HG02870 (cell line): ENCODE results near the gene PCYOX1L.
A peak's percentile ranks its signal among the peaks of the same experiment; 100 is the strongest.

ENCODE experiments used
- ATAC-seq: cut with Tn5 transposase; IDR thresholded peaks from one replicate; pipeline ENCODE4 v1.9.1; 2021; ENCODE audit warnings: mild to moderate bottlenecking, moderate library complexity; ENCODE audit not compliant: unreplicated experiment

Gene PCYOX1L

GRCh38 chr5:149366169-149366729, 8.4 kb downstream of the PCYOX1L start:
- no peak for ATAC-seq

- peak; percentile 56 for ATAC-seq
Measured at GRCh38 chr5:149367249-149367971, 9.6 kb downstream of the PCYOX1L start.

- ATAC-seq, result no peak
Measured at GRCh38 chr5:149367972-149368645, 10.3 kb downstream of the PCYOX1L start.

- ATAC-seq, result no peak
Measured at GRCh38 chr5:149370878-149371277, 13.0 kb downstream of the PCYOX1L start.

- peak; percentile 78 for ATAC-seq
Measured at GRCh38 chr5:149371296-149371962, 13.6 kb downstream of the PCYOX1L start.

- ATAC-seq, result no peak
Measured at GRCh38 chr5:149372076-149372795, 14.4 kb downstream of the PCYOX1L start.

GRCh38 chr5:149372932-149373331, 15.1 kb downstream of the PCYOX1L start:
- ATAC-seq, result no peak

- no peak for ATAC-seq
Measured at GRCh38 chr5:149374303-149374702, 16.5 kb downstream of the PCYOX1L start.

GRCh38 chr5:149374801-149375200, 17.0 kb downstream of the PCYOX1L start:
- ATAC-seq, result no peak

GRCh38 chr5:149375434-149375833, 17.6 kb downstream of the PCYOX1L start:
- ATAC-seq, result no peak

GRCh38 chr5:149376104-149376503, 18.3 kb downstream of the PCYOX1L start:
- no peak for ATAC-seq

GRCh38 chr5:149376711-149377447, 19.0 kb downstream of the PCYOX1L start:
- no peak for ATAC-seq

- no peak for ATAC-seq
Measured at GRCh38 chr5:149378241-149378820, 20.5 kb downstream of the PCYOX1L start.

GRCh38 chr5:149379177-149379761, 21.4 kb downstream of the PCYOX1L start, which contains the start of gene IL17B:
Gene IL17B, minus strand, starts transcription at chr5:149379292. Its CDS starts 67 bp downstream, at chr5:149379225.
- no peak for ATAC-seq

GRCh38 chr5:149379818-149380374, 22.1 kb downstream of the PCYOX1L start:
- ATAC-seq, result no peak

- ATAC-seq, result no peak
Measured at GRCh38 chr5:149380466-149381121, 22.7 kb downstream of the PCYOX1L start.

- ATAC-seq, result no peak
Measured at GRCh38 chr5:149381261-149381985, 23.6 kb downstream of the PCYOX1L start.

- peak; percentile 80 for ATAC-seq
Measured at GRCh38 chr5:149381986-149382338, 24.1 kb downstream of the PCYOX1L start.
